22Rv1 (cell line): Measurements from ENCODE around the gene CITED4.
"Not testable (repeated sequence)": the region's sequence is repeated elsewhere in the genome, so short reads cannot be mapped to it uniquely, and the experiment has no call there.

Source experiments
- ZFX ChIP-seq: fragments of 450-650 bp; IDR thresholded peaks from 2 replicates; pipeline ENCODE4 v1.6.1; 2017; ENCODE audit warnings: antibody characterized with exemption, borderline replicate concordance
- TF ChIP-seq, protein P1 (sequence below): fragments of 450-650 bp; IDR thresholded peaks from 2 replicates; pipeline ENCODE4 v1.5.1; 2017; ENCODE audit warnings: mild to moderate bottlenecking

GRCh38 chr1:40894858-40895257, 32.7 kb upstream of the CITED4 start:
- TF ChIP-seq, protein P1, sequence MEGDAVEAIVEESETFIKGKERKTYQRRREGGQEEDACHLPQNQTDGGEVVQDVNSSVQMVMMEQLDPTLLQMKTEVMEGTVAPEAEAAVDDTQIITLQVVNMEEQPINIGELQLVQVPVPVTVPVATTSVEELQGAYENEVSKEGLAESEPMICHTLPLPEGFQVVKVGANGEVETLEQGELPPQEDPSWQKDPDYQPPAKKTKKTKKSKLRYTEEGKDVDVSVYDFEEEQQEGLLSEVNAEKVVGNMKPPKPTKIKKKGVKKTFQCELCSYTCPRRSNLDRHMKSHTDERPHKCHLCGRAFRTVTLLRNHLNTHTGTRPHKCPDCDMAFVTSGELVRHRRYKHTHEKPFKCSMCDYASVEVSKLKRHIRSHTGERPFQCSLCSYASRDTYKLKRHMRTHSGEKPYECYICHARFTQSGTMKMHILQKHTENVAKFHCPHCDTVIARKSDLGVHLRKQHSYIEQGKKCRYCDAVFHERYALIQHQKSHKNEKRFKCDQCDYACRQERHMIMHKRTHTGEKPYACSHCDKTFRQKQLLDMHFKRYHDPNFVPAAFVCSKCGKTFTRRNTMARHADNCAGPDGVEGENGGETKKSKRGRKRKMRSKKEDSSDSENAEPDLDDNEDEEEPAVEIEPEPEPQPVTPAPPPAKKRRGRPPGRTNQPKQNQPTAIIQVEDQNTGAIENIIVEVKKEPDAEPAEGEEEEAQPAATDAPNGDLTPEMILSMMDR, result not testable (repeated sequence)
- not testable (repeated sequence) for TF ChIP-seq ZFX
